Vagina (tissue), 2 donors: ENCODE results near the gene PAPSS2.

Experiments used
- POLR2A ChIP-seq, 2 donors: fragments of 450-650 bp; IDR thresholded peaks; one replicate each; pipeline ENCODE4 v1.6.1; 2017; ENCODE audit warnings: antibody characterized with exemption in 2 of 2, mild to moderate bottlenecking in 2 of 2, moderate library complexity in 2 of 2
- TF ChIP-seq, protein P1 (sequence below), 3 experiments: fragments of 450-650 bp in 2 of 3; fragments of 200-600 bp in 1 of 3; sonication (generic) in 1 of 3; IDR thresholded peaks; one replicate each; pipeline ENCODE4 v1.5.1; 2017 to 2019; ENCODE audit warnings: antibody characterized with exemption in 3 of 3, mild to moderate bottlenecking in 2 of 3, moderate library complexity in 2 of 3

DNA sequence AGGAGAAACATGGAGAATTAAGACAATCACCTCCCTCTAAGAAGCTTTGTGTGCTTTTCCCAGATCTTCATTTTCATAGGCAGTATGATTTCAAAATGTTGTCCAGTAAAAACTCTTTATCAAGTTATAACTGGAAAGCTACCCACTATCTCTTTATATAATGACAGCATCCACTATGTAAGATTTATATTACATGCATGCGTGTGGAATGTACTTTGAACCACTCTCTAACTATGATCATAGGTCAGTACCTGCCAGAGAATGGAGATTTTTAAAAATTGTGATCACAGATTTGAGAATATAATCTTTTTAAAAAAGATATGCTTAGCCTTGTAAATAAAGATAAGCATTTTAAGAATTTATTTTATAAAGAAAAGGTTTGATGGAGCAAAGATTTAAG, 17.9 kb downstream of the PAPSS2 start:
- no peak for TF ChIP-seq POLR2A (IDR thresholded peaks at IDR 0.05)
- TF ChIP-seq, protein P1, sequence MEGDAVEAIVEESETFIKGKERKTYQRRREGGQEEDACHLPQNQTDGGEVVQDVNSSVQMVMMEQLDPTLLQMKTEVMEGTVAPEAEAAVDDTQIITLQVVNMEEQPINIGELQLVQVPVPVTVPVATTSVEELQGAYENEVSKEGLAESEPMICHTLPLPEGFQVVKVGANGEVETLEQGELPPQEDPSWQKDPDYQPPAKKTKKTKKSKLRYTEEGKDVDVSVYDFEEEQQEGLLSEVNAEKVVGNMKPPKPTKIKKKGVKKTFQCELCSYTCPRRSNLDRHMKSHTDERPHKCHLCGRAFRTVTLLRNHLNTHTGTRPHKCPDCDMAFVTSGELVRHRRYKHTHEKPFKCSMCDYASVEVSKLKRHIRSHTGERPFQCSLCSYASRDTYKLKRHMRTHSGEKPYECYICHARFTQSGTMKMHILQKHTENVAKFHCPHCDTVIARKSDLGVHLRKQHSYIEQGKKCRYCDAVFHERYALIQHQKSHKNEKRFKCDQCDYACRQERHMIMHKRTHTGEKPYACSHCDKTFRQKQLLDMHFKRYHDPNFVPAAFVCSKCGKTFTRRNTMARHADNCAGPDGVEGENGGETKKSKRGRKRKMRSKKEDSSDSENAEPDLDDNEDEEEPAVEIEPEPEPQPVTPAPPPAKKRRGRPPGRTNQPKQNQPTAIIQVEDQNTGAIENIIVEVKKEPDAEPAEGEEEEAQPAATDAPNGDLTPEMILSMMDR (IDR thresholded peaks at IDR 0.05), result no peak
